Measurements from ENCODE around the gene COP1.

GRCh38 chr1:176134666-176135065 lies 72.4 kb downstream of the COP1 start:
- TF ChIP-seq, protein P1, sequence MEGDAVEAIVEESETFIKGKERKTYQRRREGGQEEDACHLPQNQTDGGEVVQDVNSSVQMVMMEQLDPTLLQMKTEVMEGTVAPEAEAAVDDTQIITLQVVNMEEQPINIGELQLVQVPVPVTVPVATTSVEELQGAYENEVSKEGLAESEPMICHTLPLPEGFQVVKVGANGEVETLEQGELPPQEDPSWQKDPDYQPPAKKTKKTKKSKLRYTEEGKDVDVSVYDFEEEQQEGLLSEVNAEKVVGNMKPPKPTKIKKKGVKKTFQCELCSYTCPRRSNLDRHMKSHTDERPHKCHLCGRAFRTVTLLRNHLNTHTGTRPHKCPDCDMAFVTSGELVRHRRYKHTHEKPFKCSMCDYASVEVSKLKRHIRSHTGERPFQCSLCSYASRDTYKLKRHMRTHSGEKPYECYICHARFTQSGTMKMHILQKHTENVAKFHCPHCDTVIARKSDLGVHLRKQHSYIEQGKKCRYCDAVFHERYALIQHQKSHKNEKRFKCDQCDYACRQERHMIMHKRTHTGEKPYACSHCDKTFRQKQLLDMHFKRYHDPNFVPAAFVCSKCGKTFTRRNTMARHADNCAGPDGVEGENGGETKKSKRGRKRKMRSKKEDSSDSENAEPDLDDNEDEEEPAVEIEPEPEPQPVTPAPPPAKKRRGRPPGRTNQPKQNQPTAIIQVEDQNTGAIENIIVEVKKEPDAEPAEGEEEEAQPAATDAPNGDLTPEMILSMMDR (IDR thresholded peaks at IDR 0.05; ENCODE audit: low read depth, low read length), result no peak
- TF ChIP-seq MAX (IDR thresholded peaks at IDR 0.05; ENCODE audit: low read depth, low read length), result no peak
- no peak for TF ChIP-seq POLR2A (IDR thresholded peaks at IDR 0.05; ENCODE audit: extremely low read depth, insufficient read length)

Measured in NB4 (cell line).